HFF-Myc (cell line): ENCODE data around the gene SLC2A13.

ENCODE experiments used
- DNase-seq: peaks from one replicate; pipeline ENCODE4 v3.0.0-alpha.2; 2011; ENCODE audit warnings: low read depth; ENCODE audit errors: extremely low read depth
- H3K4me3 ChIP-seq: replicated peaks from 2 replicates; pipeline ENCODE4 v1.5.1; 2011; ENCODE audit warnings: low read depth, mild to moderate bottlenecking, control low read depth, low read length
- CTCF ChIP-seq: IDR thresholded peaks from 2 replicates; pipeline ENCODE4 v1.5.1; 2012; ENCODE audit warnings: mild to moderate bottlenecking, low read depth, low read length, control low read depth; ENCODE audit errors: missing control alignments

The SLC2A13 gene

DNA sequence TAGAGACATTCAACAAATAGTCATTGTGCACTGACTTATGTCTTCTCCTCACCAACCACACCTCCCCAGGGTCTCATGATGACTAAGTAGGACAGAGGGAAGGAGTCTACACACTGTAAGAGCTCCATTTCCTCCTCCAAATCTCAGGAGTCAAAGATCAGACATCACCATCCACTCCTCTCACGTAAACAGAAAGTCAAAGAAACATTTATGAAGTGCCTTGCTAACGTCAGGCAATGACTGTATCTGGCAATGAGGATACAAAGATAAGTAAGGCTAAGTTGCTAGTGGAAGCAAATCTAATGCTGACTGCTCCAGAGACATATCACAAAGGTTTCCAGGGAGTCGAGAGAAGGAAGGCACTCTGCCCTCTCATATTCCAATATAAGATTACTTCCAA, 88.9 kb downstream of the SLC2A13 start:
- H3K4me3 ChIP-seq, result no peak overlapping the region
- no peak for TF ChIP-seq CTCF
- DNase-seq, result peak; percentile 6

DNA sequence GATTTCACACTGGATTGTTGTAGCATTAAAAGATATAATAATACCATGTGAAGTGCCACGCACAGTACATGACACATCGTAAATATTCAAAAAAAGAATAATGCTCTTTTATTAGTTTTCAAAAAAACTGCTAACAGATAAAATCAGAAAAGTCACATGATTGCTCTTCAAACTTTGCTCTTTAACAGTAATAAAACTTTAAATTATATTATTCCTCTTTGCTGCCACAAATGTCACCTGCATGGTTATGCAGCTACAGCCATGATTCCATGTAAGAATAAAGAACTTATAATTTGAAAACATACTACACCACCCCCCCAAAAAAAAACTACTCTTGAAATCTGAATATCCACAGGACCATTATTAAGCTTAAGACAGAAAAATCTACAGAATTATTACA, 90.0 kb downstream of the SLC2A13 start:
- no peak for TF ChIP-seq CTCF
- no peak overlapping the region for H3K4me3 ChIP-seq
- DNase-seq, result no peak

GRCh38 chr12:40015345-40015744, 90.5 kb downstream of the SLC2A13 start:
- H3K4me3 ChIP-seq, result no peak overlapping the region
- no peak for TF ChIP-seq CTCF
- DNase-seq, result no peak

GRCh38 chr12:40013847-40014246, 92.0 kb downstream of the SLC2A13 start:
- no peak for DNase-seq
- TF ChIP-seq CTCF, result no peak

DNA sequence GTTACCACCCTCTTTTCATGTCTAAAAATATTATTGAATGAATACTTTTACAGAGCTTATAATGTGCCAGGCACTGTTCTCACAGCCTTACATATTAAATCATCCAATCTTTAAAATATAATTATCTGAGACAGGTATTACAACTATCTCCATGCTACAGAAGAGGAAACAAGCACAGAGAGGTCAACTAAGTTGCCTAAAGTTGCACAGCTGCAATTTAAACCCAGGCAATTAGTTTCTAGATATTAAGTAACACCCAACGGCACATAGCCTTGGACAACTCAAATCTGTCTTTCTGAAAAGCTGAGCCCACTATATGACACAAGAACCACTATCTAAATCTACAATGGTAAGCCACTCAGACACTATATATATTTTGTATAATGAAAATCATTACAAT, 92.6 kb downstream of the SLC2A13 start:
- no peak for DNase-seq
- H3K4me3 ChIP-seq, result no peak overlapping the region
- TF ChIP-seq CTCF, result no peak

More at GRCh38 chr12:40013847-40014246, 92.0 kb downstream of the SLC2A13 start:
- H3K4me3 ChIP-seq, result no peak overlapping the region

- DNase-seq, result no peak
- TF ChIP-seq CTCF, result no peak
- H3K4me3 ChIP-seq, result no peak overlapping the region
Observed at GRCh38 chr12:40012711-40013110, 93.2 kb downstream of the SLC2A13 start.

DNA sequence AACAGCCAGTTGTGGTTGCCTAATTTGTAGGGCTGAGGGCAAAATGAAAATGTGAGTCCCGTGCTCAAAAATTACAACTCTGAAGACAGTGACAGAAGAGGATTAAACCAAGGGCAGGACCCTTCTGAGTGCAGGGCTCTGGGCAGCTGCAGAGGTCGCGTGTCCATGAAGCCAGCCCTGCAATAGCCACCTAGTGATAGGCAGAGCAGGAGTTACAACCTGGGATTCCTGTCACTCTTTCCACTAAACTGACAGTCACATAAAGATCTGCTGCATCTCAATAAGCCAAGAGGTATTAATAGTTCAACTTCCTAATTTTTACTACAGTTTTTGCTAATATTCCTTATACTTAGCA, 94.1 kb downstream of the SLC2A13 start:
- DNase-seq, result no peak
- no peak overlapping the region for H3K4me3 ChIP-seq
- TF ChIP-seq CTCF, result no peak
